ENCODE measurements around the gene NNMT.
"Not testable (repeated sequence)": the region's sequence is repeated elsewhere in the genome, so short reads cannot be mapped to it uniquely, and the experiment has no call there.

DNA sequence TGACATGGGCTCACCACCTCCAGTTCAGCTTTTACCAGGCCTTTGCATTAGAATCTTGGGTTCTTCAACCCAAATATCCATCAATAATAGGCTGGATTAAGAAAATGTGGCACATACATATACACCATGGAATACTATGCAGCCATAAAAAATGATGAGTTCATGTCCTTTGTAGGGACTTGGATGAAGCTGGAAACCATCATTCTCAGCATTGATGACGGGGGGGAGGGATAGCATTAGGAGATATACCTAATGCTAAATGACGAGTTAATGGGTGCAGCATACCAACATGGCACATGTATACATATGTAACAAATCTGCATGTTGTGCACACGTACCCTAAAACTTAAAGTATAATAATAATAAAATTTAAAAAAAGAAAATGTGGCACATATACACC lies 45.5 kb downstream of the NNMT start:
- TF ChIP-seq, protein P1, sequence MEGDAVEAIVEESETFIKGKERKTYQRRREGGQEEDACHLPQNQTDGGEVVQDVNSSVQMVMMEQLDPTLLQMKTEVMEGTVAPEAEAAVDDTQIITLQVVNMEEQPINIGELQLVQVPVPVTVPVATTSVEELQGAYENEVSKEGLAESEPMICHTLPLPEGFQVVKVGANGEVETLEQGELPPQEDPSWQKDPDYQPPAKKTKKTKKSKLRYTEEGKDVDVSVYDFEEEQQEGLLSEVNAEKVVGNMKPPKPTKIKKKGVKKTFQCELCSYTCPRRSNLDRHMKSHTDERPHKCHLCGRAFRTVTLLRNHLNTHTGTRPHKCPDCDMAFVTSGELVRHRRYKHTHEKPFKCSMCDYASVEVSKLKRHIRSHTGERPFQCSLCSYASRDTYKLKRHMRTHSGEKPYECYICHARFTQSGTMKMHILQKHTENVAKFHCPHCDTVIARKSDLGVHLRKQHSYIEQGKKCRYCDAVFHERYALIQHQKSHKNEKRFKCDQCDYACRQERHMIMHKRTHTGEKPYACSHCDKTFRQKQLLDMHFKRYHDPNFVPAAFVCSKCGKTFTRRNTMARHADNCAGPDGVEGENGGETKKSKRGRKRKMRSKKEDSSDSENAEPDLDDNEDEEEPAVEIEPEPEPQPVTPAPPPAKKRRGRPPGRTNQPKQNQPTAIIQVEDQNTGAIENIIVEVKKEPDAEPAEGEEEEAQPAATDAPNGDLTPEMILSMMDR (IDR thresholded peaks at IDR 0.05) = not testable (repeated sequence)
- not testable (repeated sequence) for TF ChIP-seq EP300, POLR2AphosphoS5, POLR2A (IDR thresholded peaks at IDR 0.05)
